ENCODE measurements around the gene FLII. TPM values are rescaled to one million over a fixed set of nuclear protein-coding genes. Genes with fewer than 3 reads are reported as not detected.
"Not testable (repeated sequence)": the region's sequence is repeated elsewhere in the genome, so short reads cannot be mapped to it uniquely, and the experiment has no call there.

Gene FLII
- total RNA-seq, result 181 and 183 TPM in 2 replicates
- long read RNA-seq, full-length matches to known transcripts, result 10 of 57 reads
- long read RNA-seq, partial matches to known transcripts, result 30 of 57 reads
- long read RNA-seq, other reads (novel, unspliced or antisense), result 17 of 57 reads

DNA sequence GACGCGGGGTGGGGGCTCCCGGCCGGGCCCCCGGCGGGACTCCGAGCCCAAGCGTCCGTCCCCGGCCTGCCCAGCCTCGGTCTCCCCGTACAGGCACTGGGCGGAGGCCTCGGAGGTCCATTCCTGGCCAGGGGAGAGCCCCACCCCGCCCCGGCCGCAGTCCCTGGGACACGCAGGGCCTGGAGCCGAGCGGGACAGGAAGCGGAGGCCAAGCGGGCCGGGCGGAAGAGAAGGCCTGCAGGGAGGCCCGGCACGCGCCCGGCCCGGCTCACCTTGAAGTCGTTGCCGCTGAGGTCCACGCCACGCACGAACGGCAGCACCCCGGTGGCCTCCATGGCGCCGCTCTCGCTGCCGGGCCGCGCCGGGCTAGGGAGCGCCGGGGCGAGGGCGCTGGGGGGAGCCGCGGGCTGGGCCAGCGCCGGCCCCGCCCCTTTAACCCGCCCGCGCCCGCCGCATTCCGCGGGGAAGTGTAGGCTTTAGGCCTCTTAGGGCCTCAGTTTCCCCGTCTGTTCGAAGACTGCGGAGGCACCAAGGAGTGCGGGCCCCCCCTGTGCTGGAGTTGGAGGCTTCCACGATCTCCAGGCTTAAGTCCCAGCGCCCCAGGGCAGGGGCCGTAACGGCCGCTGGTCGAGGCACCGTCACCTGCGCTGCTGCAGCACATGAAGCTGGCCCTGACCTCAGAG lies at the start of gene FLII:
Gene FLII, minus strand, starts transcription at position 383 of the 683 bp plus-strand sequence. Its CDS starts 48 bp downstream, at position 335.
- Mint-ChIP-seq H3K4me3 (peak within 1 kb of the TSS; percentile 96), H3K4me1 (peaks cover 16% of the 10 kb centered on the region), H3K9me3 (no peaks in the 10 kb centered on the region), H3K27me3 (ENCODE audit: low read depth) (no peaks in the 10 kb centered on the region), H3K36me3 (ENCODE audit: low read depth) (no peaks in the 10 kb centered on the region), H3K27ac (ENCODE audit: unreplicated experiment) (peak within 1 kb of the TSS; percentile 73)
- TF ChIP-seq, protein P1, sequence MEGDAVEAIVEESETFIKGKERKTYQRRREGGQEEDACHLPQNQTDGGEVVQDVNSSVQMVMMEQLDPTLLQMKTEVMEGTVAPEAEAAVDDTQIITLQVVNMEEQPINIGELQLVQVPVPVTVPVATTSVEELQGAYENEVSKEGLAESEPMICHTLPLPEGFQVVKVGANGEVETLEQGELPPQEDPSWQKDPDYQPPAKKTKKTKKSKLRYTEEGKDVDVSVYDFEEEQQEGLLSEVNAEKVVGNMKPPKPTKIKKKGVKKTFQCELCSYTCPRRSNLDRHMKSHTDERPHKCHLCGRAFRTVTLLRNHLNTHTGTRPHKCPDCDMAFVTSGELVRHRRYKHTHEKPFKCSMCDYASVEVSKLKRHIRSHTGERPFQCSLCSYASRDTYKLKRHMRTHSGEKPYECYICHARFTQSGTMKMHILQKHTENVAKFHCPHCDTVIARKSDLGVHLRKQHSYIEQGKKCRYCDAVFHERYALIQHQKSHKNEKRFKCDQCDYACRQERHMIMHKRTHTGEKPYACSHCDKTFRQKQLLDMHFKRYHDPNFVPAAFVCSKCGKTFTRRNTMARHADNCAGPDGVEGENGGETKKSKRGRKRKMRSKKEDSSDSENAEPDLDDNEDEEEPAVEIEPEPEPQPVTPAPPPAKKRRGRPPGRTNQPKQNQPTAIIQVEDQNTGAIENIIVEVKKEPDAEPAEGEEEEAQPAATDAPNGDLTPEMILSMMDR (conservative IDR thresholded peaks at IDR 0.05), result no peak
- peak; percentile 46 for DNase-seq (ENCODE audit: low read depth, low spot score)

DNA sequence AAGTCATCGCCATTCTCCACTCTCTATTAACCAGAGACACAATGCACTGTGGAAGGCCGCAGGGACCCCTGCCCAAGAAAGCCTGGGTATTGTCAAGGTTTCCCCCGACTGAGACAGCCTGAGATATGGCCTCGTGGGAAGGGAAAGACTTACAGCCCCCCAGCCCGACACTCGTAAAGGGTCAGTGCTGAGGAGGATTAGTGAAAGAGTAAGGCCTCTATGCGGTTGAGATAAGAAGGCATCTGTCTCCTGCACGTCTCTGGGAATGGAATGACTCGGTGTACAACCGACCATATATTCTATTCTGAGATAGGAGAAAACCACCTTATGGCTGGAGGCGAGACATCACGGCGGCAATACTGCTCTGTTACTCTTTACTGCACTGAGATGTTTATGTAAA lies 44.7 kb upstream of the FLII start:
- not testable (repeated sequence) for DNase-seq (ENCODE audit: low read depth, low spot score); H3K9me3 Mint-ChIP-seq; H3K4me3 Mint-ChIP-seq; H3K4me1 Mint-ChIP-seq; H3K27ac Mint-ChIP-seq (ENCODE audit: unreplicated experiment); H3K27me3 Mint-ChIP-seq (ENCODE audit: low read depth)
- peaks cover 16% of the 10 kb centered on the region for H3K36me3 Mint-ChIP-seq (ENCODE audit: low read depth)

GRCh38 chr17:18300725-18301480 lies 42.4 kb upstream of the FLII start:
- no peak for DNase-seq (ENCODE audit: low read depth, low spot score)
- TF ChIP-seq, protein P1 (conservative IDR thresholded peaks at IDR 0.05), result no peak
- Mint-ChIP-seq H3K27me3 (ENCODE audit: low read depth) (no peaks in the 10 kb centered on the region), H3K36me3 (ENCODE audit: low read depth) (peaks cover 19% of the 10 kb centered on the region), H3K4me1 (no peaks in the 10 kb centered on the region), H3K27ac (ENCODE audit: unreplicated experiment) (no peak overlapping the region), H3K4me3 (no peak overlapping the region), H3K9me3 (no peaks in the 10 kb centered on the region)

DNA sequence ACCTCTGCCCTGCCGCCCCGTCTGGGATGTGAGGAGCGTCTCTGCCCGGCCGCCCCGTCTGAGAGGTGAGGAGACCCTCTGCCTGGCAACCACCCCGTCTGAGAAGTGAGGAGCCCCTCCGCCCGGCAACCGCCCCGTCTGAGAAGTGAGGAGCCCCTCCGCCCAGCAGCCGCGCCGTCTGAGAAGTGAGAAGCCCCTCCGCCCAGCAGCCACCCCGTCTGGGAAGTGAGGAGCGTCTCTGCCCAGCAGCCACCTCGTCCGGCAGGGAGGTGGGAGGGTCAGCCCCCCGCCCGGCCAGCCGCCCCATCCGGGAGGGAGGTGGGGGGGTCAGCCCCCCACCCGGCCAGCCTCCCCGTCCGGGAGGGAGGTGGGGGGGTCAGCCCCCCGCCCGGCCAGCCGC lies 39.5 kb upstream of the FLII start:
- not testable (repeated sequence) for H3K4me1 Mint-ChIP-seq; H3K9me3 Mint-ChIP-seq; H3K27me3 Mint-ChIP-seq (ENCODE audit: low read depth); H3K27ac Mint-ChIP-seq (ENCODE audit: unreplicated experiment); H3K4me3 Mint-ChIP-seq; DNase-seq (ENCODE audit: low read depth, low spot score)
- H3K36me3 Mint-ChIP-seq (ENCODE audit: low read depth), result peaks cover 21% of the 10 kb centered on the region

GRCh38 chr17:18291718-18292540 lies 33.4 kb upstream of the FLII start:
- DNase-seq (ENCODE audit: low read depth, low spot score), result no peak
- Mint-ChIP-seq H3K4me3 (no peak overlapping the region), H3K27ac (ENCODE audit: unreplicated experiment) (no peak overlapping the region), H3K9me3 (no peaks in the 10 kb centered on the region), H3K36me3 (ENCODE audit: low read depth) (peaks cover 19% of the 10 kb centered on the region), H3K4me1 (no peaks in the 10 kb centered on the region), H3K27me3 (ENCODE audit: low read depth) (no peaks in the 10 kb centered on the region)
- TF ChIP-seq, protein P1 (conservative IDR thresholded peaks at IDR 0.05), result no peak

DNA sequence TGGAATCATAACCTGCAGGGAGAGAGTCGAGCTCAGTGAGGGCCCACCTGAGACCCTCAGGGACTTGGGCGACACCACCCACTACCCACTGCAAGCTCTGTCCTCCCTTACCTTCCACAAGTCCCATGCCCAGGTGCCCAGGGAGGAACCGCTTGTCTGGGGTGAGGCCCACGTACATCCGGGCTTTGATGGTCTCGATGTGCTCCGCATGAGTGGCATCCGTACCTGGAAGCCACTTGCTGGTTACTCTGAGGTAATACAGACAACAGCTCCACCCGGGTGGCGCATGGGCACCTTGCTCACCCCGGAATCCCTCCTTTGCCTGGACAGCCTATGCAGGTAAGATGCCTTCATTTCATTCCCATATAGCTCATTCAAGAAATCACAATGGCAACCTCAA lies 26.8 kb upstream of the FLII start:
- H3K36me3 Mint-ChIP-seq (ENCODE audit: low read depth), result peaks cover 12% of the 10 kb centered on the region
- TF ChIP-seq, protein P1 (conservative IDR thresholded peaks at IDR 0.05), result no peak

More for the DNA sequence above, 26.8 kb upstream of the FLII start:
- Mint-ChIP-seq H3K4me1 (no peaks in the 10 kb centered on the region), H3K27me3 (ENCODE audit: low read depth) (no peaks in the 10 kb centered on the region), H3K9me3 (no peaks in the 10 kb centered on the region), H3K27ac (ENCODE audit: unreplicated experiment) (no peak overlapping the region), H3K4me3 (no peak overlapping the region)
- no peak for DNase-seq (ENCODE audit: low read depth, low spot score)
